ENCODE results near the gene LRRC17.

DNA sequence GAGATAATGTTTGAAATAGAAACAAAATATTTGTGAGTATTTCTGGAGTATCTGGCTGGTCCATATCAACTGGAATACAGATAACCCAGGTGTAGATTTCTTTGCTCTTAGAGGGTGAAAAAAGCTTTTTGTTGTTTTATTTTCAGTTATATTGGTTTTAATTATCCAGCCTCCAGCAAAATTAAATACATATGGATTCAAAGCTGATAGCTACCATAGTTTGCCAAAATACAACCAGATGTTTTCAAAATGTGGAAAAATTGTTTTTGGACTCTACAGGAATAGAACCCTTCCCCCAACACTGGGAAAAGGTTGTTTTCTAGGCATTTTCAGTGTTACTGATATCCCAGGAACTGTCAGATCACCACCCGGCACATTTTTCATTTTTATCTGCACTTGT is 30.1 kb downstream of the LRRC17 start:
- TF ChIP-seq, protein P1, sequence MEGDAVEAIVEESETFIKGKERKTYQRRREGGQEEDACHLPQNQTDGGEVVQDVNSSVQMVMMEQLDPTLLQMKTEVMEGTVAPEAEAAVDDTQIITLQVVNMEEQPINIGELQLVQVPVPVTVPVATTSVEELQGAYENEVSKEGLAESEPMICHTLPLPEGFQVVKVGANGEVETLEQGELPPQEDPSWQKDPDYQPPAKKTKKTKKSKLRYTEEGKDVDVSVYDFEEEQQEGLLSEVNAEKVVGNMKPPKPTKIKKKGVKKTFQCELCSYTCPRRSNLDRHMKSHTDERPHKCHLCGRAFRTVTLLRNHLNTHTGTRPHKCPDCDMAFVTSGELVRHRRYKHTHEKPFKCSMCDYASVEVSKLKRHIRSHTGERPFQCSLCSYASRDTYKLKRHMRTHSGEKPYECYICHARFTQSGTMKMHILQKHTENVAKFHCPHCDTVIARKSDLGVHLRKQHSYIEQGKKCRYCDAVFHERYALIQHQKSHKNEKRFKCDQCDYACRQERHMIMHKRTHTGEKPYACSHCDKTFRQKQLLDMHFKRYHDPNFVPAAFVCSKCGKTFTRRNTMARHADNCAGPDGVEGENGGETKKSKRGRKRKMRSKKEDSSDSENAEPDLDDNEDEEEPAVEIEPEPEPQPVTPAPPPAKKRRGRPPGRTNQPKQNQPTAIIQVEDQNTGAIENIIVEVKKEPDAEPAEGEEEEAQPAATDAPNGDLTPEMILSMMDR (IDR thresholded peaks at IDR 0.05 in 4 of 5, conservative IDR thresholded peaks at IDR 0.05 in 1 of 5), result no peak
- no peak for TF ChIP-seq POLR2A (IDR thresholded peaks at IDR 0.05)
